GM10266 (cell line): Measurements from ENCODE around the gene APMAP.

Experiments used
- DNase-seq: peaks from one replicate; pipeline ENCODE4 v3.0.0; 2012; ENCODE audit errors: extremely low spot score
- TF ChIP-seq, protein P1 (sequence below): IDR thresholded peaks from 2 replicates; pipeline ENCODE4 v1.5.1; 2012; ENCODE audit warnings: mild to moderate bottlenecking, low read depth; ENCODE audit not compliant: control insufficient read depth, insufficient read depth; ENCODE audit errors: missing control alignments

Gene APMAP

DNA sequence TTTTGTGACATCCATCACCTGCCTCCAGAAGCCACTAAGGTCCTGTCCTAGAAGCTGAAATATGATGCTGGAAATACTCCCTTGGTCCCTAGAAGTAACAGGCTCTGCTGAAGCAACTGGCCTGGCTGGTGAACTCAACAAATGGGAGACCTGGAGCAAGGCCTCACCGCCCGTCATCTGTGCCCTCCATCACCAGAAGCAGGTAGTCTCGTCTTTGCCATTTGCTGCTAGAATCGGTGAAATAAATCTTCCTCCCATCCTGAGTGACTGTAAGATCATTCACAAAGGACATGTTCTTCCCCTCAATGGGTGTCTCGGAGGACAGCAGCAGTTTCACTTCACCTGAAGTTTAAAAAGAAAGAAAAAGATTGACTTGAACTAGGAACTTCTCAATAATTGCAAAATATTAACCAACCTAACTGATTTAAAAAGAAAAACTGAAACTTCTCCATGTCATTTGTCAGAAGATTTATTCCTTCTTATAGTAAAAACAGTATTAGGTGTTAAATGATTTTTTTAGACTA lies 22.5 kb downstream of the APMAP start:
- DNase-seq: no peak
- TF ChIP-seq, protein P1, sequence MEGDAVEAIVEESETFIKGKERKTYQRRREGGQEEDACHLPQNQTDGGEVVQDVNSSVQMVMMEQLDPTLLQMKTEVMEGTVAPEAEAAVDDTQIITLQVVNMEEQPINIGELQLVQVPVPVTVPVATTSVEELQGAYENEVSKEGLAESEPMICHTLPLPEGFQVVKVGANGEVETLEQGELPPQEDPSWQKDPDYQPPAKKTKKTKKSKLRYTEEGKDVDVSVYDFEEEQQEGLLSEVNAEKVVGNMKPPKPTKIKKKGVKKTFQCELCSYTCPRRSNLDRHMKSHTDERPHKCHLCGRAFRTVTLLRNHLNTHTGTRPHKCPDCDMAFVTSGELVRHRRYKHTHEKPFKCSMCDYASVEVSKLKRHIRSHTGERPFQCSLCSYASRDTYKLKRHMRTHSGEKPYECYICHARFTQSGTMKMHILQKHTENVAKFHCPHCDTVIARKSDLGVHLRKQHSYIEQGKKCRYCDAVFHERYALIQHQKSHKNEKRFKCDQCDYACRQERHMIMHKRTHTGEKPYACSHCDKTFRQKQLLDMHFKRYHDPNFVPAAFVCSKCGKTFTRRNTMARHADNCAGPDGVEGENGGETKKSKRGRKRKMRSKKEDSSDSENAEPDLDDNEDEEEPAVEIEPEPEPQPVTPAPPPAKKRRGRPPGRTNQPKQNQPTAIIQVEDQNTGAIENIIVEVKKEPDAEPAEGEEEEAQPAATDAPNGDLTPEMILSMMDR: no peak

DNA sequence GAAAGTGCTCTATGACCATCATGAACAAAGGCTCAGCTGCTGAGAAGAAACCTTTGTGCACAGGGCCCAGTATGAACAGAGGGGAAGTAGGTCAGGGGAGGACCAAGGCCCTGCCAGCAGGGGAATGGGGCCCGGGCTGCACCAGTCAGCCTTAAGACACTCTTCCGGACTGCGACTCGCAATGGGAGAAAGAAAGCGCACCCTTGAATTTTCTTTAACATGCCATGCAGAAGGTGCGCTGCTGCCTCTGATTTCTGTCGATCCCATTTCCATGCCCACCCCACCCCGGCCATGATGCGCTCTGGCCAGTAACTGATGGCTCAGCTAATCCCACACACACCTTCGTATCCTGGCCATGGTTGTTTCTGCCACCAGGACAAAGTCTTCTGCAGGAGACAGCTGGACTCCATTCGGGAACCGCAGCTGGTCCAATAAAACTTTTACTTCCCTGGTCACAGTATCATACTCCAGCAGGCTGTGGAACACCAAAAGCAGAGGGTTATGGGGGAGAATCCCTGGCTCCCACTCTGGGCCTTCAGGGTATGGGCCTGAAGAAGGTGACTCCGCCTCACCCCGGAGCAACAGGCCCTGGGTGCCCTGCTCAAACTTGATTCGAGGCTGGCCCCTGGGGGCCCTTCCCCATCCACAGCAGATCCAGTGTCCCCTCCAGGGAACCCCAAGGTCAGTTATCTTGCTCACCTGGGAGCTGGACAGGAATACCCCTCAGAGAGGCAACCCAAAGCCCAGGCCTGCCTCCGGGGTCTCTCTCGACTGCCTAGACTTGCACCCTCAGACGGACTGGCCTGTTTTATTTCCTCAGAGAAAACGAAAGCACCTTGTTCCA lies 23.1 kb downstream of the APMAP start:
- TF ChIP-seq, protein P1: no peak
- no peak for DNase-seq

DNA sequence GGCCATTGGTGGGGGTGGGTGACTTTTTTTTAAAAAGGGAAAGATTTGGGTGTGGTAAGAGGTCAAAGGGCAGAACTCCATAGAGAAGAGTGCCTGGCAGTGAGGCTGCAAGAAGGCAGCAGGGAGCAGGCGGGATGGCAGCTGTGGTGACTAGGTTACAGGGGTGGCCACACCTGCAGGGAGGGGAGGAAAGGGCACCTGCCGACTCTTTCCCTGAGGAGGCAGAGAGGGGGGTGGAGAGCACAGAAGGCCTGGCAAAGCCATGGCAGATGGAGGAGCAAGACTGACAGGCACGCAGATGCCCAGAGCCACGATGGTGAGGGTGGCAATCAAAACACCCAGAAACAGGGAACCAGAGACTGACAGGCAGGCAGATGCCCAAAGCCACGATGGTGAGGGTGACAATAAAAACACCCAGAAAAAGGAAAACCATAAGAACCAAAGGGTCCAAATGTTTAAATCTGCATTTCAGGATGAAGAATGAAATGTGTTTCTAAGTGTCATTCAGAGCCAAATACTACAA lies 24.2 kb downstream of the APMAP start:
- no peak for DNase-seq
- TF ChIP-seq, protein P1: no peak

DNA sequence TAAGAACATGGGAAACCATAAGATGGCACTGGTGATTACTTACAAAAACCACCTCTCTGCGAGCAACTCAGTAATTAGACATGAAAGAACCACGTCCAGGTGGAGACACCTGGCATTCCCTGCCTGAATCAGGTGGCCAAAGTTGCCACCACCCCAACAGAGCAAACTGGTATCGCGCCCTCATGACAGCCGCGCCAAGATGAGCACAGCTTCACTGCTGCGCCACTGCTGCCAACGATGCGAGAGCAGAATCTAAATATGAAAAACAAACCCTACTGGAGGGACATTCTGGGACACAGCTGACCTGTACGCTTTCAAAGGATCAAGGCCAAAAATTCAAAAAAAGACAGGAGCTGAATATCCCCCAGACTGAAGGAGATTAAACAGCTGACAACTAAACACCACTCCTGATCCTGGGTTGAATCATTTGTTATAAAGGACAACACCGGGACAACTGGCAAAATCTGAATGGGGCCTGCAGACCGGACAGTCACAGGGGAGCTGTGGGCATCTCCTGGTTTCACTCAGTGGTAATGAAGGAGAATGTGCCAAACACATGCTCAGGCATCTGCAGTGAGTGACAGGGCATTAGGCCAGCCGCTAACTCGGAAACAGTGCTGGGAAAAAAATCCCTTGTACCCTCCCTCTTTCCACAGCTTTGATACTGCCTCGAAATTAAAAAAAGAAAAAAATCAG lies 26.1 kb downstream of the APMAP start:
- DNase-seq: no peak
- TF ChIP-seq, protein P1: no peak

DNA sequence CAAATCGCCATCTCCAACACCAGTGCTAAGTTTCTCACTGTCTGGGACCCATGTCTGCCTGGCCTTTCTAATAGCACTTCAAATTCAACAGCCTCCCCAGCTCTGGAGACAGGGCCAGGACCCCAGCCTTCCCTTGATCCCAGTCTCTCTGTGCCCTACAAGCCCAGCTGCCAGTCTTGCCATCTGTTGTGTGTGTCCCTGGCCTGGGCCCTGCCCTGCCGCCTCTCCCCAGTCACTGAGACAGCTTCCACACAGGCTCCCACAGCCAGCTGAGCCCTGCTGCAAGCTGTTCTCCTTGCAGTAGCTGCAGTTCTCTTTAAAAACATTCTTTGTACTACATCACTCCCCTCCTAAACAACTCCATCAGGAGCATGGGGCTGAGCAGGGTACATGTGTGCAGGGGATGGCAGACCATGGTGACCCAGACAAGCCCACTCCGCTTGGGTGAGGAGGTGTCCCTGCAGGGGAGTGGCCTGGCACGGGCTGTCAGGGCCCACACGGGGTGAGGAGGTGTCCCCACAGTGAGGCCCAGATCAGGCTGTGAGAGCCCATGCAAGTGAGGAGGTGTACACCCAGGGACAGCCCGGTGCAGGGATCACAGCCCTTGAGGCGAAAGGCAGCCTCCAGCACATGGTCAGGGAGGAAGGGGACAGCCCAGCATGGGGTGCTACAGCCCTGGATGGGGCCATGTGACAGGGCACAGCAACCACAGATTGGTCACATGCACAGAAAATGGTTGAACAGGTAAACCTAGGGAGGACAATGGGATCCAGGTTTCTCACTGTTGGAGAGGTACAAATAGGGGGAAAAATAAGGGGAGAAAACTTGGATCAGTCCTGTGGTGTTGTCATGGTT lies 27.3 kb downstream of the APMAP start:
- DNase-seq: no peak

DNA sequence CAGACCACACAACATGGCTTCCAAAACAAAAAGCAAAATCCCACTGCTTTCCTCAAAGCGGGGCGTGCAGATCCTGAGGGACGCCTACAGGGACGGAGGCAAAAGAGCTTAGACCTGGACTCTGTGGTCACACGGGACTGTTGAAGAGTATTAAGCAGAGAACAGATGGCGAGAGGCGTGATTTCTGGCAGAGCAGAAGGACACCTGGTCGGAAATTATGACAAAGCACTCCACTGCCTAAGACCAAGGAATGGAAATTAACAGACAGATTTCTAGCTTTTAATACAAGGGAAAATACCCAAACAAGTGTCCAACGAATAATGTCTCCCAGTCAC lies 28.1 kb downstream of the APMAP start:
- no peak for DNase-seq
- TF ChIP-seq, protein P1: no peak

More for the DNA sequence above, 27.3 kb downstream of the APMAP start:
- TF ChIP-seq, protein P1: no peak
